HG02885 (cell line): ENCODE measurements around the gene GSN.

Experiments
- ATAC-seq: cut with Tn5 transposase; IDR thresholded peaks from one replicate; pipeline ENCODE4 v1.9.1; 2021; ENCODE audit warnings: mild to moderate bottlenecking; ENCODE audit not compliant: unreplicated experiment, poor library complexity

The GSN gene

DNA sequence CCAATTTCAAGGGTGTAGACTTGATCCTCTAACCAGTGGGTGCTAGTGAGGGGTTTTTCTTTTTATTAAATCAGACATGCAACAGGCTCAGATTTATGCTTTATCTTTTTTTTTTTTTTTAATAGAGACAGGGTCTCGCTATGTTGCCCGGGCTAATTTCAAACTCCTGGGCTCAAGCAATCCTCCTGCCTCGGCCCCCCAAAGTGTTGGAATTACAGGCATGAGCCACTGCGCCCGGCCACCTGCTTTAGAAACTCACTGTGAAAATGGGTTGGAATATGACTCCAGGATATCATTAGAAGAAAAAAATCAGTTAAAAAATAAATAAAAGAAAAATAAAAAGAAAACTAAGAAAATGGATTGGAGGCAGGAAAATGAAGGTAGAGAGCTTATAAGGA, 51.4 kb downstream of the GSN start:
- ATAC-seq: no peak

- ATAC-seq: no peak
Measured at GRCh38 chr9:121321016-121321503, 53.1 kb downstream of the GSN start.

DNA sequence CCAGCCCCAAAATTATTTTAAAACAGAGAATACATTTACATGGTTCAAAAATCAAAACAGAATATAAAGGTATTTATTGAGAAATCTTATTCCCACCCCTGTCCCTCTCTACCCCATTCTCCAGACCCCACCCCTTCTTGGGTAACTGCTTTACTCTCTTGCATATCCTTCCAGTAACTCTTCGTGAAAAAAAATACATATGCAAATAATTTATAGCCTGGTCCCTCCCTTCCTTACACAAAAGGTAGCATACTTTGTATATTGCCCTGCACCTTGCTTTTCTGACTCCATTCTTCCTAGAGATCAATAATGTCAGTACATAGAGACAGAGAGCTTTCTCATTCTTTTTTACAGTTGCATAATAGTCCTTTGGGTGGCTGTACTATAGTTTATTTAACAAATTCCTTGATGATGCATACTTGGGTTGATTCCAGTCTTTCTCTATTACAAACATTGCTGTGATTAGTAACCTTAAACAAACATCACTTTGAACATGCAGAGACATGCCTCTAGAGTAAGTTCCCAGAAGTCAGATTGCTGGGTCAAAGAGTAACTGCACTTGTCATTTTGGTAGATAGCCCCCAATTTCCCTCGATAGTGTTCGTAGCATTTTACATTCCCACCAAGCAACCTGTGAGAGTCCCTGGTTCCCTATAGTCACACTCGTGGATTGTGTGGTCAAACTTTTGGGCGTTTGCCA, 54.2 kb downstream of the GSN start:
- ATAC-seq: no peak

GRCh38 chr9:121322737-121323448, 54.9 kb downstream of the GSN start:
- no peak for ATAC-seq

- no peak for ATAC-seq
Measured at GRCh38 chr9:121323449-121324151, 55.6 kb downstream of the GSN start.

GRCh38 chr9:121324316-121324715, 56.4 kb downstream of the GSN start:
- no peak for ATAC-seq

GRCh38 chr9:121324755-121325154, 56.8 kb downstream of the GSN start:
- ATAC-seq: no peak

- no peak for ATAC-seq
Measured at GRCh38 chr9:121325387-121325786, 57.4 kb downstream of the GSN start.

DNA sequence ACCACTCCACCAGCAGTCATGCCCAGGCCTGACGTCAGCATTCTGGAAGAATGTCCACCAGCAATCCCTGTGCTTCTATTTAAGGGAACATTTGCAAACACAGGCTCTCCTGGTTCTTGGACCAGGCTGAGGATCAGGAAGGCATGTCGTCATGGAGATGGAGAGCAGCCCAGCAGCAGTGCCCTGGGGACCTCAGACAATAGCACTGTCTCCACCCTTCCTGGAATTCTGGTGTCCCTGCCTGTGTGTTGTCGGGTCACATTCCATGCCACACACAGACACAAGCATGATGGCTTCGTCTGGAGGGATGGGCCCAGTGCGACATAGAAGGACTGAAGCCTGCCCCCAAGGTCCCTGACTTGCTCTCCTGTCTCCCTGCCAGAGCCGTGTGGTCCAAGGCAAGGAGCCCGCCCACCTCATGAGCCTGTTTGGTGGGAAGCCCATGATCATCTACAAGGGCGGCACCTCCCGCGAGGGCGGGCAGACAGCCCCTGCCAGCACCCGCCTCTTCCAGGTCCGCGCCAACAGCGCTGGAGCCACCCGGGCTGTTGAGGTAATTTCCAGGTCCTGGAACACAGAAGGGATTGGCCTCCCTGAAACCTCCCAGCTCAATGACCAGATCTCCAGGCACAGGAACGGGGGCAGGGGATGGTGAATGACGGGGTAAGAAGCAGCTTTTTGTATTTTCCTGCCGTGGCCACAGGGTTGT, 58.3 kb downstream of the GSN start:
- ATAC-seq: no peak

DNA sequence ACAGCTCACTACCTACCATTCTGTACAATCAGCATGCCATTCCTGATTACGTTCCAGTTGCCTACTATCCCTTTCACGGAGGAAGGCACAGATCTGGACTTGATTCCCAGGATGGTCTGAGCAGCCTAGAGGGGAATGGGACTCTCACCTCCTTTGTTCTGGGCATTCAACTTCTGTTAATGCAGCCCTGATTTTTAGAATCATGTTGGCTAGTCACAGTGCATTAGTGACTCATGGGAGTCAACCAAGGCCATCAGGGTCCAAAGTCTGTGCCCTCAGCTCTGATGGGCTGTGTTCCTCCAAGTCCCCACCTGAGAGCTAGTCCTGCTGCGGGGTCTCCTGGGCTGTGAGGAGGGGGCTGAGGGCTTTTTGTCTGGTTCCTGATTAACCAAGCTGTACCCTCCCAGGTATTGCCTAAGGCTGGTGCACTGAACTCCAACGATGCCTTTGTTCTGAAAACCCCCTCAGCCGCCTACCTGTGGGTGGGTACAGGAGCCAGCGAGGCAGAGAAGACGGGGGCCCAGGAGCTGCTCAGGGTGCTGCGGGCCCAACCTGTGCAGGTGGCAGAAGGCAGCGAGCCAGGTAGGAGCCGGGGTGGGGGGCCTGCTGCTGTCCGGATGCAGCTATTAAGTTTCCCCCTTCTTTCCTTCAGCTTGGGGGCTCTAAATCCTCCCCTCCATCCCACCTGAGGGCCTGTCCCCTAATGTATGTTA, 59.1 kb downstream of the GSN start:
- no peak for ATAC-seq

- no peak for ATAC-seq
Measured at GRCh38 chr9:121328476-121328875, 60.5 kb downstream of the GSN start.

- ATAC-seq: no peak
Measured at GRCh38 chr9:121328876-121329681, 61.1 kb downstream of the GSN start.

DNA sequence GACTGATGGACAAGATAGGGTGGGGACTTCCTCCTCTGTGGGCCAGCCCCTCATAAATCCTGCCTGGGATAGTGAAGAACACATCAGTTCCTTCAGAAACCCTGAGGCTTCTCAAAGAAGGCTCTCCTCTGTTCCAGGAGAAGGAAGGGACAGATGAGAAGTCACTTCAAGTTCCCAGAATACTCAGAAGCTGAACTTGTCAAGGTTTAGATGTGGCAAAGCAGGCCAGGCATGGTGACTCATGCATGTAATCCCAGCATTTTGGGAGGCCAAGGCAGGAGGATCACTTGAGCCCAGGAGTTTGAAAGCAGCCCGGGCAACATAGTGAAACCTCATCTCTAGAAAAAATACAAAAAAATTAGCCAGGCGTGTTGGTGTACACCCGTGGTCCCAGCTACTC, 63.6 kb downstream of the GSN start:
- no peak for ATAC-seq

- no peak for ATAC-seq
Measured at GRCh38 chr9:121331992-121332685, 64.2 kb downstream of the GSN start.

- ATAC-seq: no peak
Measured at GRCh38 chr9:121333950-121334773, 66.2 kb downstream of the GSN start.

DNA sequence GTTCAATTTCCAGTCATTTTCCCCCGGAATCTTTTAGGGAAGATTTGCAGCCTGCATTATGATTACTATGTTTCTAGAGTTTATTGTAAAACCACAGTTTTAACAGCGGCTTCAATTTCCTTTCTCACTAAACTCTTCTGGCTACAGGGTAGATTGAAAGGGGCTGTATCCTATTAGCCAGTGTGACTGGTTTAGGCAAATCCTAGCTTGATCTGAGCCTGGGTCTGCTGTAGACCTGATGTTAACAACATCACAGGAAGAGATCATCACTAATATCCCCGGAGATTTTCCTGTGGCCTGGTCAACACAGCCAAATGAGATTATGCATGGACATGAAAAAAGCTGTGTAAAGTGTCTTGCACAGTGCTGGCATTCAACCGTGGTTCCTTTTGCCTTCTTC, 68.7 kb downstream of the GSN start:
- no peak for ATAC-seq

DNA sequence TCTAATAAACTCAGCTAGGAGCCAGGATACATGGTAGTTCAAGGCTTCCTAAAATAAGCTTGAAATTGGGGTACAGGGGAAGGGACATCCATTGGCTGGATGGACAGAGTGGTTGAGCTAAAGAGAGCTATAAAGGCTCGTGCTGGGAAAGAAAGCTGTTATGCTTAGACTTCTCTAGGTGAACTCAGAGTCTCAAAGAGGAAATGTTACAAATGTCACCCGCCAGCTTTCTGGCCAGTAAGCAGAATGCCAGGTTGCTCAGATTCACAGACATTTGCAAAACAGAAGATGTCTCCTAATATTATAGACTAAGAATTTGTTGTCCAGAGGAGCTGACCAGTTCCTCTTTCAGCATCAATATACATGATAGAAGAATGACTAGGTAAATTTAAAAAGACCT, 71.5 kb downstream of the GSN start:
- no peak for ATAC-seq
